ENCODE results near the gene MCCC1.

Gene MCCC1

DNA sequence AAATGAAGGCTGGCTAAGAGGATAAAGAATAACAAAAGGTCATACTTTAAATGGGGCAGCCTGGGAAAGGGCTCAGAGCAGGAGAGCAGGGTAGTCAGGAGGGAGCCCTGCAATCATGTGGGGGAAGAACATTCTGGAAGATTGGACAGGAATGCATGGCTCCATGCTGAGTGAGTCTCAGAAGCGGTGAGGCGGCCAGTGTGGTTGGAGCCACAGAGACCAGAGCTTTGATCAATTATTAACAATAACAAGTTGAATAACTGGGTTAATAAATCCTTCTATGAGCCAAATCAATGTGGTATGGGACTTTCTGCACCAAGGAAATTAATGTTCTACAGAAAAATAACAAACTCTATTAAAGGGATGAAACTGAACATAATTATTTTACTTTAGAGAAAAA, 61.1 kb downstream of the MCCC1 start:
- H3K9me2 ChIP-seq (replicated peaks; ENCODE audit: low read depth, low read length), result no peaks in the 10 kb centered on the region
- no peaks in the 10 kb centered on the region for H3F3A ChIP-seq (ENCODE audit: low read depth)
- no peaks in the 10 kb centered on the region for H3K4me1 ChIP-seq (ENCODE audit: insufficient read depth, low read length, poor library complexity, severe bottlenecking)
- H3K79me2 ChIP-seq (ENCODE audit: insufficient read depth, low read length), result no peaks in the 10 kb centered on the region
- no peak overlapping the region for H2AFZ ChIP-seq (ENCODE audit: low read length)
- H3K4me3 ChIP-seq (ENCODE audit: low read length, poor library complexity, severe bottlenecking), result no peak overlapping the region
- H3K27me3 ChIP-seq (ENCODE audit: insufficient read depth, low read length, poor library complexity, severe bottlenecking), result no peaks in the 10 kb centered on the region
- no peak overlapping the region for H3K4me2 ChIP-seq (ENCODE audit: low read depth, low read length, poor library complexity, severe bottlenecking)
- H3K36me3 ChIP-seq (ENCODE audit: insufficient read depth, low read length), result peaks cover 55% of the 10 kb centered on the region; the same call in 1 of the 2 replicates
- H3K9me3 ChIP-seq (ENCODE audit: insufficient read depth, low read depth, low read length), result no peaks in the 10 kb centered on the region
- TF ChIP-seq EZH2phosphoT487 (IDR thresholded peaks at IDR 0.05; ENCODE audit: borderline replicate concordance), result no peak
- TF ChIP-seq, protein P1, sequence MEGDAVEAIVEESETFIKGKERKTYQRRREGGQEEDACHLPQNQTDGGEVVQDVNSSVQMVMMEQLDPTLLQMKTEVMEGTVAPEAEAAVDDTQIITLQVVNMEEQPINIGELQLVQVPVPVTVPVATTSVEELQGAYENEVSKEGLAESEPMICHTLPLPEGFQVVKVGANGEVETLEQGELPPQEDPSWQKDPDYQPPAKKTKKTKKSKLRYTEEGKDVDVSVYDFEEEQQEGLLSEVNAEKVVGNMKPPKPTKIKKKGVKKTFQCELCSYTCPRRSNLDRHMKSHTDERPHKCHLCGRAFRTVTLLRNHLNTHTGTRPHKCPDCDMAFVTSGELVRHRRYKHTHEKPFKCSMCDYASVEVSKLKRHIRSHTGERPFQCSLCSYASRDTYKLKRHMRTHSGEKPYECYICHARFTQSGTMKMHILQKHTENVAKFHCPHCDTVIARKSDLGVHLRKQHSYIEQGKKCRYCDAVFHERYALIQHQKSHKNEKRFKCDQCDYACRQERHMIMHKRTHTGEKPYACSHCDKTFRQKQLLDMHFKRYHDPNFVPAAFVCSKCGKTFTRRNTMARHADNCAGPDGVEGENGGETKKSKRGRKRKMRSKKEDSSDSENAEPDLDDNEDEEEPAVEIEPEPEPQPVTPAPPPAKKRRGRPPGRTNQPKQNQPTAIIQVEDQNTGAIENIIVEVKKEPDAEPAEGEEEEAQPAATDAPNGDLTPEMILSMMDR (conservative IDR thresholded peaks at IDR 0.05; ENCODE audit: low read length), result no peak
- H3K9ac ChIP-seq (ENCODE audit: low read depth, low read length, poor library complexity, severe bottlenecking), result no peak overlapping the region
- H4K20me1 ChIP-seq (ENCODE audit: insufficient read depth, low read length, poor library complexity, severe bottlenecking), result no peaks in the 10 kb centered on the region

DNA sequence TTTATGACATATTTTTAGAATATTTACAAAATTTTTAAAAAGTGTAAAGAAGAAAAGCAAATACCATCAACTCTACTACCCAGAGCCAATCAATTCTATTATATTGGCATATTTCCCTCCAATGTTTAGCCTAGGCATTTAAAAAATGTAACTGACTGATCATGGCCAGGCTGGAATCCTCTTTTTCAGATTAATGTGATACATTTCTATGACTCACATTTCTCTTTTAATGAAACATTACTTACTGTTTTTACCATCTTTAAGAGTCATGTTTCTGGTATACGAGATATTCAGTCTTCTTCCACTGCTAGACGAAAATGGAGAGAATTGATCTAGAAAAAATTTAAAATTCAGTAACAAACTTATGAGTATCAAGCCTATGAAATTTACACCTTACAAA, 65.5 kb downstream of the MCCC1 start:
- H3K9ac ChIP-seq (ENCODE audit: low read depth, low read length, poor library complexity, severe bottlenecking), result no peak overlapping the region
- TF ChIP-seq EZH2phosphoT487 (IDR thresholded peaks at IDR 0.05; ENCODE audit: borderline replicate concordance), result no peak
- TF ChIP-seq, protein P1 (conservative IDR thresholded peaks at IDR 0.05; ENCODE audit: low read length), result no peak
- H3K4me1 ChIP-seq (ENCODE audit: insufficient read depth, low read length, poor library complexity, severe bottlenecking), result no peaks in the 10 kb centered on the region
- no peaks in the 10 kb centered on the region for H3K9me3 ChIP-seq (ENCODE audit: insufficient read depth, low read depth, low read length)
- H3K4me2 ChIP-seq (ENCODE audit: low read depth, low read length, poor library complexity, severe bottlenecking), result no peak overlapping the region
- peaks cover 62% of the 10 kb centered on the region for H3K36me3 ChIP-seq (ENCODE audit: insufficient read depth, low read length)
- no peak overlapping the region for H2AFZ ChIP-seq (ENCODE audit: low read length)
- H3F3A ChIP-seq (ENCODE audit: low read depth), result no peaks in the 10 kb centered on the region
- no peaks in the 10 kb centered on the region for H3K27me3 ChIP-seq (ENCODE audit: insufficient read depth, low read length, poor library complexity, severe bottlenecking)
- H3K79me2 ChIP-seq (ENCODE audit: insufficient read depth, low read length), result no peaks in the 10 kb centered on the region
- no peak overlapping the region for H3K4me3 ChIP-seq (ENCODE audit: low read length, poor library complexity, severe bottlenecking)
- no peaks in the 10 kb centered on the region for H3K9me2 ChIP-seq (replicated peaks; ENCODE audit: low read depth, low read length)
- H4K20me1 ChIP-seq (ENCODE audit: insufficient read depth, low read length, poor library complexity, severe bottlenecking), result no peaks in the 10 kb centered on the region

DNA sequence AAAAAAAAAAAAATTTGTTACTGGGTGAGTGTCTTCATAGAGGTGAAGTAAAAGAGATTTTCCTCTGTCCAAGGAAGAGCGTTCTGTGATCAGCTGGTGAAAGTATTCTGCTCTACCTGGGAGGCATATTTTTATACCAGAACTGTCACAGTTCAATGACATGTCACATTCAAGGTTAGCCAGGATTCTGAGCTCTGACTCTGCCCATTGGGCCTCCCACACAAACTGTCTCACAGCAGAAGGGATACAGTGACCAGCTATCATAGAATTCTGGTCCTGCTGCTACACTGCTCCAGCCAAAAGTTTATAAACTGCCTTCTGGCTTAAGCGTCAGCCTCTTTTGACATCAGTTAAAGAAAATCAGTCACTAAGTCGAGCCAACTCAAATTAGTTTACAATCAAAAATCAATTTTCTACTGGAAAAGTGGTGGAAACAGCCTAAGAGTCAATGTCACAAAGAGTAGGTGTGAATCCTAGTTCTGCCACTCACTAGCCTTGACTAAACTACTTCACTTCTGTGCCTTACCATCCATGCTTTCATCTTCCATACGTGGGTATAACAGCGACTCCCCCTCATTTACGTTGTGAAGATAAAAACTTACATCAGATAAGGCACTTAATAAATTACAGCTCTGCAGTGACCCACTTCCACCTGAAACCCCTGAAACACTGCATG, 66.3 kb downstream of the MCCC1 start:
- no peak overlapping the region for H3K4me2 ChIP-seq (ENCODE audit: low read depth, low read length, poor library complexity, severe bottlenecking)
- TF ChIP-seq EZH2phosphoT487 (IDR thresholded peaks at IDR 0.05; ENCODE audit: borderline replicate concordance), result no peak
- TF ChIP-seq, protein P1 (conservative IDR thresholded peaks at IDR 0.05; ENCODE audit: low read length), result no peak
- H3K4me1 ChIP-seq (ENCODE audit: insufficient read depth, low read length, poor library complexity, severe bottlenecking), result no peaks in the 10 kb centered on the region
- H3K4me3 ChIP-seq (ENCODE audit: low read length, poor library complexity, severe bottlenecking), result no peak overlapping the region
- no peak overlapping the region for H2AFZ ChIP-seq (ENCODE audit: low read length)
- H3F3A ChIP-seq (ENCODE audit: low read depth), result no peaks in the 10 kb centered on the region
- H3K36me3 ChIP-seq (ENCODE audit: insufficient read depth, low read length), result peaks cover 62% of the 10 kb centered on the region
- no peaks in the 10 kb centered on the region for H4K20me1 ChIP-seq (ENCODE audit: insufficient read depth, low read length, poor library complexity, severe bottlenecking)
- H3K79me2 ChIP-seq (ENCODE audit: insufficient read depth, low read length), result no peaks in the 10 kb centered on the region
- H3K9me3 ChIP-seq (ENCODE audit: insufficient read depth, low read depth, low read length), result no peaks in the 10 kb centered on the region
- no peak overlapping the region for H3K9ac ChIP-seq (ENCODE audit: low read depth, low read length, poor library complexity, severe bottlenecking)
- H3K9me2 ChIP-seq (replicated peaks; ENCODE audit: low read depth, low read length), result no peaks in the 10 kb centered on the region
- H3K27me3 ChIP-seq (ENCODE audit: insufficient read depth, low read length, poor library complexity, severe bottlenecking), result no peaks in the 10 kb centered on the region
